SK-N-SH treated with all-trans-retinoic acid at 6 μM for 48 hours (cell line): ENCODE results near the gene GDI2.

Experiments used
- ARNTL ChIP-seq: fragments of 450-650 bp; formaldehyde crosslinking; IDR thresholded peaks from 2 replicates; pipeline ENCODE4 v1.5.0; 2020; ENCODE audit warnings: low read depth, mild to moderate bottlenecking, moderate library complexity, borderline replicate concordance
- ZNF8 ChIP-seq: fragments of 450-650 bp; formaldehyde crosslinking; IDR thresholded peaks from 2 replicates; pipeline ENCODE4 v1.5.0; 2020; ENCODE audit warnings: mild to moderate bottlenecking, moderate library complexity

GRCh38 chr10:5788969-5789368, 24.3 kb downstream of the GDI2 start:
- no peak for TF ChIP-seq ZNF8 (CRISPR knock-in tag)
- no peak for TF ChIP-seq ARNTL (CRISPR knock-in tag)
